ENCODE measurements around the gene TACO1. TPM values are rescaled to one million over a fixed set of nuclear protein-coding genes. Genes with fewer than 3 reads are reported as not detected.

The TACO1 gene
- total RNA-seq, 1 donor from 2014 or later: 24.4 TPM

GRCh38 chr17:63596856-63597586 lies 3.7 kb upstream of the TACO1 start:
- H3K27ac Mint-ChIP-seq: no peak overlapping the region
- H3K4me3 Mint-ChIP-seq: no peak overlapping the region
- H3K4me1 Mint-ChIP-seq (ENCODE audit: unreplicated experiment): peaks cover 14% of the 10 kb centered on the region
- H3K36me3 Mint-ChIP-seq: peaks cover 4% of the 10 kb centered on the region
- no peak for TF ChIP-seq CTCF (conservative IDR thresholded peaks at IDR 0.05)
- DNase-seq (ENCODE audit: extremely low spot score, unreplicated experiment): no peak
- H3K9me3 Mint-ChIP-seq: no peaks in the 10 kb centered on the region
- H3K27me3 Mint-ChIP-seq: no peaks in the 10 kb centered on the region

- Mint-ChIP-seq H3K9me3 (no peaks in the 10 kb centered on the region), H3K27me3 (no peaks in the 10 kb centered on the region), H3K4me3 (no peak overlapping the region), H3K36me3 (peaks cover 4% of the 10 kb centered on the region), H3K4me1 (ENCODE audit: unreplicated experiment) (peaks cover 14% of the 10 kb centered on the region), H3K27ac (no peak overlapping the region)
- TF ChIP-seq CTCF (conservative IDR thresholded peaks at IDR 0.05): no peak
- no peak for DNase-seq (ENCODE audit: extremely low spot score, unreplicated experiment)
Measured at GRCh38 chr17:63598281-63598680, 2.4 kb upstream of the TACO1 start.

- peak overlapping the region; percentile 98 for H3K4me3 Mint-ChIP-seq
- H3K36me3 Mint-ChIP-seq: peaks cover 11% of the 10 kb centered on the region
- no peak for DNase-seq (ENCODE audit: extremely low spot score, unreplicated experiment)
- H3K27ac Mint-ChIP-seq: peak overlapping the region; percentile 89
- no peaks in the 10 kb centered on the region for H3K27me3 Mint-ChIP-seq
- H3K9me3 Mint-ChIP-seq: no peaks in the 10 kb centered on the region
- TF ChIP-seq CTCF (conservative IDR thresholded peaks at IDR 0.05): no peak
- peaks cover 14% of the 10 kb centered on the region for H3K4me1 Mint-ChIP-seq (ENCODE audit: unreplicated experiment)
Measured at GRCh38 chr17:63601439-63602371, 1.0 kb downstream of the TACO1 start.

- Mint-ChIP-seq H3K36me3 (peaks cover 20% of the 10 kb centered on the region), H3K4me1 (ENCODE audit: unreplicated experiment) (no peaks in the 10 kb centered on the region), H3K27ac (no peak overlapping the region)
Measured at GRCh38 chr17:63609816-63610573, 9.3 kb downstream of the TACO1 start.

More at GRCh38 chr17:63609816-63610573, 9.3 kb downstream of the TACO1 start:
- TF ChIP-seq CTCF (conservative IDR thresholded peaks at IDR 0.05): no peak
- no peak for DNase-seq (ENCODE audit: extremely low spot score, unreplicated experiment)
- no peaks in the 10 kb centered on the region for H3K9me3 Mint-ChIP-seq
- H3K4me3 Mint-ChIP-seq: no peak overlapping the region
- H3K27me3 Mint-ChIP-seq: no peaks in the 10 kb centered on the region

Measured in type B pancreatic cell (in vitro differentiated cells).